ENCODE data around the gene MTARC1.

DNA sequence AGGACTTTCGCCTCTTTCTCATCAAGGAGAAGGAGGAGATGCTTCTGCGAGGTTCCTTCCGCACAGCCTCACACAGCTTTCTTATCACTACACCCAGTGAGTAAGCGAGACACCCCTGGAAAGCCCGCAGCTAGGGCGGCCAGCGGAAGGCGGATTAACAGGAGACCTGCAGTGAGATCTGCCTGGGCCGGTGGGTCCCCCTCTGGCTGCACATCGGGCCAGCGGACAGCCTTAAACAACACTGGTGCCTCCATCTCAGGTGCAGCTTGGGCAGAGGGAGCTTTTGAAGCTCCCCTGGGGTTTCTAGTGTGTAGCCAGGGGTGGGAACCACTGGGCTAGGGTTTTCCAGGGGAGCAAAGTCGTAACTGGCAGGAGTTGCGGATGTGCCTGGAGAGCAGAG, 17.5 kb upstream of the MTARC1 start:
- TF ChIP-seq, protein P1, sequence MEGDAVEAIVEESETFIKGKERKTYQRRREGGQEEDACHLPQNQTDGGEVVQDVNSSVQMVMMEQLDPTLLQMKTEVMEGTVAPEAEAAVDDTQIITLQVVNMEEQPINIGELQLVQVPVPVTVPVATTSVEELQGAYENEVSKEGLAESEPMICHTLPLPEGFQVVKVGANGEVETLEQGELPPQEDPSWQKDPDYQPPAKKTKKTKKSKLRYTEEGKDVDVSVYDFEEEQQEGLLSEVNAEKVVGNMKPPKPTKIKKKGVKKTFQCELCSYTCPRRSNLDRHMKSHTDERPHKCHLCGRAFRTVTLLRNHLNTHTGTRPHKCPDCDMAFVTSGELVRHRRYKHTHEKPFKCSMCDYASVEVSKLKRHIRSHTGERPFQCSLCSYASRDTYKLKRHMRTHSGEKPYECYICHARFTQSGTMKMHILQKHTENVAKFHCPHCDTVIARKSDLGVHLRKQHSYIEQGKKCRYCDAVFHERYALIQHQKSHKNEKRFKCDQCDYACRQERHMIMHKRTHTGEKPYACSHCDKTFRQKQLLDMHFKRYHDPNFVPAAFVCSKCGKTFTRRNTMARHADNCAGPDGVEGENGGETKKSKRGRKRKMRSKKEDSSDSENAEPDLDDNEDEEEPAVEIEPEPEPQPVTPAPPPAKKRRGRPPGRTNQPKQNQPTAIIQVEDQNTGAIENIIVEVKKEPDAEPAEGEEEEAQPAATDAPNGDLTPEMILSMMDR (IDR thresholded peaks at IDR 0.05), result no peak
- no peak for TF ChIP-seq POLR2A (IDR thresholded peaks at IDR 0.05)

Measured in heart left ventricle (tissue), 13 donors.